HG03066 (cell line): ENCODE data around the gene FGGY.
"Not testable (repeated sequence)": the region's sequence is repeated elsewhere in the genome, so short reads cannot be mapped to it uniquely, and the experiment has no call there.

Experiments used
- ATAC-seq: cut with Tn5 transposase; IDR thresholded peaks from one replicate; pipeline ENCODE4 v1.9.1; 2021; ENCODE audit warnings: low read depth; ENCODE audit not compliant: unreplicated experiment

Gene FGGY

DNA sequence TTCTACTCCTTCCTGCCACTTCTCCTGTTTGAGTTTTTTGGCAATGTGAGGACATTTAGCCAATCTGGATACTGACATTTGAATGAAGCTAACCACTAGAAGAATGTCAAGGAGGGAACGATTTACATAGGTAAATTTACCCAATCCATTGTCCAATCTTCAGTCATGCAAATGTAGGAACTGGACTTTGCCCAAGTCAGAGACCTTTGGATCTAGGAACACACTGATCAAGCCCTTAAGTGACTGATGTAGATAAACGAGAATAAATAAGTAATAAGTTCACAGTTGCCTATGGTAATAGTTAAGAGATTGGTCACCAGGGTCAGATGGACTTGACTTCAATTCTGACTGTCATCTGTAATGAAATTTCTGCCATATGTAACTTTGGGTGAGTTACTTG lies 177.6 kb downstream of the FGGY start:
- no peak for ATAC-seq

DNA sequence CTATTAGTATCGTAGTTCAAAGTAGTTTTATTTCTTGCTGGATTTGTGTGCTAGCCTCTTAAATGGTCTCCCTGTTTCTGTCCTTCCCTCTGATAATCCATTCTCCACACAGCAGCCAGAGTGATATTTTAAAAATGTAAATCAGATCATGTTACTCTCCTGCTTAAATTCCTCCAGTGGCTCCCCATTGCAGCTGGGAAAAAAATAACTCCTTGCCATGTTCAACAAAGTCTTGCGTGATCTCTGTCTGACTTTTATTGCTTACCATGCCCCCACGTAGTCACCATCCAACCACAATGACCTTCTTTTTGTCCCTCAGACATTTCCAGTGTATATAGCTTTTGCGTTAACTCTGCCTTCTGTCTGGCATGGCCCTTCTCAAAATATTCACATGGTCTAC lies 178.8 kb downstream of the FGGY start:
- no peak for ATAC-seq

DNA sequence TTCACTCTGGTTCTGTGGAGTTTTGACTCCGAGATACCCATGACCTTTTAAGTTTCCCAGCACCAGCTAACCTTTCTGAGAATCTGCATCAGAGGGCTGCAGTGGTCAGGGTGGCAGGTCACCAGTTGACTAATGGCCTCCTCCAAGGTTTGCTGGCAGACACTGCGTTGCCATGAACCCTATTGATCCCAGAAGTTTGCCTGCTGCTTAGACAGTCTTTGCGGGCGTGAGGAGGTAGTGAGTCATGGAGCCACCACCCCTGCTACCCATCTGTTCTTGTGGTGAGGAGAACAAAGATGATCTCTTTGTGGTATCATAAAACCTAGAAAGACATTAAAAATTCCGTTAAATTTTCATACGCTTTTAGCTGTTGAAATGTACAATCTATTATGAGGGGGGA lies 180.4 kb downstream of the FGGY start:
- no peak for ATAC-seq

DNA sequence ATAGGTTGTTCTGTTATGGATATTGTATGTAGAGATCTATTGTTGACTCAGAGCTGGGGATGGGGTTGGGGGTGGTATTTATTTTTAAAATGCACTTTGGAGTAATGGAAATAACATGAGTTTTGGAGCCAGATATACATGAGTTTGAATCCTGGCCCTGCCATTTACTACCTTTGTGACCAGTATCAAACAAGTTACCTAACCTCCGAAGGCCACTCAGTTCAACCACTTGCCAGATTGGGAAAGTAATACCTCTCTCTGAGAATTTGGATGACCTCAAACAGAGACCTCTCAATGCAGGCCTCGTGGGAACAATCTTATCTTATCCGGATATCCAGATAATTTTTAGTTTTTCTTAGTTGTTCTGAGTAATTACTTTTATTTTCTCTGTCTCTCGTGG lies 181.0 kb downstream of the FGGY start:
- ATAC-seq = no peak

DNA sequence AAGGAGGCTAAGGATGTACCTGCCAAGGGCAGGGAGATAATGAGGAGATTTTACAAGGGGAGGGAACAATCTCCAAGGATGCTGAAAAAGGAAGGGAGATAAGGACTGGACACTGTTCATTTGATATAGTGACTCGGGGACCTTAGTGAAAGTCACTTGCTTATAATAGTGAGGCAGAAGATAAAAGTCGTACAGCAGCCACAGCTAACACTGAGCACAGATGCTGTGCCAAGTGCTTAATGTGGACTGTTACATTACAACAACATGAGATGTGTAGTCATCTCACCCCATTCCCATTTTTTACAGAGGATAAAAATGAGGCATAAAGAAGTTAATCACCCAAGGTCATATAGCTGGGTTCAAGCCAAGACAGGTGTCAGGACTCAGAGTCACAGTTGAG lies 181.9 kb downstream of the FGGY start:
- no peak for ATAC-seq

DNA sequence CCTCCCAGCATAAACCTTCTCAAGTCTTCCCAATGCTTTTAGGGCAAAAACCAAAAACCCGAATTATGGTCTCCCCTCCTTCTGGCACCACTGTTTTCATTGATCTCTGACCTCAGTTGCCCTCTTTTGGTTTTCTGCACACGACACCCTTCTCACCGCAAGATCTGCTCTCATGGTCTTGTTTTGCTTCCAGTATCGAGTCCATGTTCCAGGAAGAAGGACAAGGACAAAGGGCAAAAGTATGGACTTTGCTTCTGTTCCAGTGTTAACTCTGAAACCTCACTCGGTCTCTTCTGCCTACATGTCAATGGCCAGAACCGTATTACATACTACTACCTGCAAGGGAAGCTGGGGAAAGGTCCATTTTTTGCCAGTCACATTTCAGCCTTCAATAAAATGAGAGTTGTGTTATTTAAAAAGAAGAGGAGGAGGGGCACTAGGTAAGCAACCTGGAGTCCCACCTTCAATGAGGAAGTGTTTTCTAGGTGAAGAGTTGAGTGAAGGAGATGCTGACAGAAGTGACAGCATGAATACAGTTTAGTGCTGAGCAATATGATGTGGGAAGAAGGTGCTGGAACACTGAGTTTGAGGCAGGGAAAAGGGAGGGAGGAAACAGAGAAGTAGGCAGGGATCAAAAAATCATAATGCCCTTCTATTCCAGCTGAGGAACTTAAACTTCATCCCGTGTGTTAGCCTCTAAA lies 183.4 kb downstream of the FGGY start:
- ATAC-seq = no peak

DNA sequence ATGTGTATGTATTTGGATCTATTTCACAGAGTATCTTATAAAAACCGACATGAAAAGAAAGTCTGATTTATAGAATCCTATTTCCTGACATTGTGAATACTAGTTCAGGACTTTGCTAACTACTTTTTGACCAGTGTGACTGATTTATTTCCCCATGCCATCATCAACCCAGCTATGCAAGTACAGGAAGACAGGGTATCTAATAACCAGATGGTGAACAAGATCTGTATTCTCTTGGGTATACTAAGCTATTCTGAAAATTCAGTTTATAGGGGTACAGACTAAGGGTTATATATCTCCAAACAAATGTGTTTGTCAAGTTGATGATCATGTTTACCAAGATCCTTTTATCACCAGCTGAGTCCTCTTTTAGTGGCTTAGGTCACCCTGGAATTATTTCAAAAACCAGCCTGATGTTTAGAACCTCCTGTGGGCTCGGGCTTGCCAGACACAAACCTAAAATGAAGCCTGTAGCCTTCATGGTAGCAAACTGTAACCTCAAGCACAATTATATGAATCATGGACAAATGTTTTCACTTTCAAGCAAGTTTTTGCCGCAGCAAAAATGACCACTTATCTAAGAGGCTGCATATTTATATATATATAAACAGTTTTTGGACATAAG lies 185.1 kb downstream of the FGGY start:
- ATAC-seq = no peak

DNA sequence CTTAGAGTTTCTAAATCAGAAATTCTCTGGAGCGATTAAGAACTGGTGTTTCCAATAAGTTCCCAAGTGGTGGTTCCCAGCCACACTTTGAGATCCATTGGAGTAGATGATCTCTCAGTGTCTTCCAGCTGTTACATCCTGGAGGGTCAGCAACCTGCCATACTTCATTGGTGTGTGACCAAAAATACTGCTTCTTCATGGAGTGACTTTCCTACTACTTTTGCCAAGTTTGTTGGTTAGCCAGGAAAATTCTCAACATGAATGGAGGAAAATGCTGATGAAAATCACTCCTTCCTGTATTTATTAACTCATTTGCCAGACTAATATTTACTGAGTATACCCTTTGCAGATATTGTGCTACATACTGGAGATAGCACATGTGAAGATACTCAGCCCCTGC lies 186.1 kb downstream of the FGGY start:
- no peak for ATAC-seq

DNA sequence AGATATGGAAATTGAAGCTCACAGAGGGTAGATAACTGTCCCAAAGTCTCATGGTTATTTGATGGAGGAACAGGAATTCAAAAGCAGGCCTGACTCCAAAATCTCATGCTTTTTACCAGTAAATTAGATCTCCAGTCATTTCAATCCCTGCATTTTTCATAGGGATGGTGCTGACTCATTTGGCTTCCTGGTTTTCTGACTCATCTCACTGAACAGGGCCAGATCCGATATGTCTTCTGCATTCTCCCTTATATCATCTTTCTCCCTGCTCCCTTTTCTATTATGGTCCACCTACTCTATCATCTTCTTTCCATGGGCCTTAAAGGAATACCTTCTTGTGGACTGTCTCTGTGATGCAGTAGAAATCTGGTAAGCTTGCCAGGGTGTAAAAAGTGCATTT lies 187.2 kb downstream of the FGGY start:
- no peak for ATAC-seq

DNA sequence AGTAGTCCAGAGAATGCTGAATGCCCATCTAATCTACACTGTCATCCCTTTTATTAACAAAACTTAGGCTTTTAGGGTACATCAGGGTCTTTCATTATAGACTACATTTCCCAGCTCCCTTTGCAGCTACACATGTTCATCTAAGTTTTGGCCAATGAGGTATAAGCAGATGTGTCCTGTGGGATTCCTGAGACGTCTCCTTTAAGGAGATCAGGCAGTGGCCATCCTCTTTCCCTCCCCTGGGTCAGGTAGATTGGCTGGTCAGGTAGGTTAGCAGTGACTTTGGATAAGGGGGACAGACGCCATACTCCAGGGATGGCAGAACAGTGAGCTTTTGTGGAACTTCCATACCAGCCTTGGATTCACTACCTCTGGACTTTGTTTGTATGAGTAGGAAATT lies 188.3 kb downstream of the FGGY start:
- ATAC-seq = no peak

DNA sequence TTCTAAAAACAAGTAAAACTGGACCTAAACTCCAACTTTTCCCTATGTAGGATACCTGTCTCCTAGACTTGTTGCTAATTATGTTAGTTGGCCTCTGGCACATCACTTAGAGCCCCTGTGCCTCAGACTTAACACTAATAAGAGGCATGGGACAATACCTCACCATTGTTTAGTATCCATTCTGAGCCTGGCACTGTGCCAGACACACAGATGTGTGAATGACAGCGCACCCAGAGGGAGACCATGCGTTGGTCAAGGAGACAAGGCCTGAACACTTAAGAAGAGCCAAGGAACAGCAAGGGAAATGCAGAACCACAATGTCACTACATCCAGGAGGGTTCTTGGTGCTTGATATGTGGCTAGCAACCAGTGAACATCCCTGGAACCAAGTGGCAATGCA lies 189.1 kb downstream of the FGGY start:
- no peak for ATAC-seq

DNA sequence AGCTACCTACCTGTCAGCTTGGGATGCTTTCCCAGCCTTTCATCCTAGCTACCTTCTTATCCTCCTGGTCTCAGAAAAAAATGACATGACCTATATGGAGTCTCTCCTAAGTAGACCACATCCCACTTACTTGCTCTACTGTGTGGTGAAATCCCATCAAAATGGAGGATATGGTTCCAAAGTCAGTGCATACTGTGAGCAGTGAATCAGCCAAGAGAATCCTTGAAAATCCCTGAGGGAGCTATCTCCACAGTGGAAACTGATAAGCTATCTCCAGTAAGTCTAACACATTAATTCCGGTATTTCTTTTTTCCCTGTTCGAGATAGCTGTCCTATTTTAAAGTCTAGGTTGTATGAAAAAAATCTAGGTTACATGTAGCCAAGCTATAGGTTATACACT lies 189.7 kb downstream of the FGGY start:
- ATAC-seq = no peak

DNA sequence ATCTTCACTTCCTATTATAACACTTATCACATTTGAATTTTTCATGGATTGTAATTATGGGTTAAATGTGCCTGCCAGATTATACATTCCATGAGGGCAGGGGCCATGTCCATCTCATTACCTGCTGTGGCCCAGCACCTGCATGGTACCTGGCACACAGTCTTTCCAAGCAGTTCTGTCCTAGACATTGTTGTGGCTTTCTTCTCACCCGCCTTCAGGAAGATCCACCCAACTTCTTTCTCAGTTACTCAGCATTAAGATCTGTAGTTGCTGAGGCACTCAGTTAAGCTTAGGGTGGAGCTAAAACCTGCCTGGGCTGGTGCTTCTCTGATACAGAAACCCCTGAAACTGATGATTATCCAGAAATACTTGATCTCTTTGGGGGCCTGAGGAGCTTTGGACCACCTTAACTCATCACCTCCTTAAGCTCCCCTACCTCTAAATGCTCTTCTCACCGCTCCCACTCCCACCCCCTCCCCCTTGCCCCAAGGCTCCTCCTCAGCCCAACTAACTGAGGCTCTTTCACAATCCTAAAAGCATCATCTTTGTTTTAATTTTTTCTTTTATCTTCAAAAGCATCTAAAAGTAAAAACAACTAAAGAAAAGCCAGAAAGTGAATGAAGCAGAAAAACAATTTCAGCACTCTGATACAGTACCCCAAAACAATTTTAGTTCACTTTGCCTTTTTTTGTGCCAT lies 190.6 kb downstream of the FGGY start:
- ATAC-seq = no peak

DNA sequence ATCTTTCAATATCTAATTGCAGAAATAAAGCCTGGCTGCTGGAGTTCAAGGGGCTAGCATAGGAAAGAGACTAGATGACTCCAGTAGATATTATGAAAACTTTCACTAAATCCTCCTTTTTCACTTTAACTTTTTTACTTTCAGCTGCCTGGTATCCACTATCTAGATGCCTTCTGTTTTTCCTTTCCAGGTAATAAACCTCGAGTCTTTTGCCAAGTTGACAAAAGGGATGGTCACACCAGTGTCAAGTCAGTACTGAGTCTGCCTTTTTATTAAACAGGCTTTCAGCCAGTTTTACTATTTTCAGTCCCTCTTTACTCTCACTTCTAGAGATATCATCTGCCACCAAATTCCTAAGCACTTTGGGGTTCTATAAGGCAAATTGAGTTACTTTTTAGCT lies 195.6 kb downstream of the FGGY start:
- no peak for ATAC-seq

DNA sequence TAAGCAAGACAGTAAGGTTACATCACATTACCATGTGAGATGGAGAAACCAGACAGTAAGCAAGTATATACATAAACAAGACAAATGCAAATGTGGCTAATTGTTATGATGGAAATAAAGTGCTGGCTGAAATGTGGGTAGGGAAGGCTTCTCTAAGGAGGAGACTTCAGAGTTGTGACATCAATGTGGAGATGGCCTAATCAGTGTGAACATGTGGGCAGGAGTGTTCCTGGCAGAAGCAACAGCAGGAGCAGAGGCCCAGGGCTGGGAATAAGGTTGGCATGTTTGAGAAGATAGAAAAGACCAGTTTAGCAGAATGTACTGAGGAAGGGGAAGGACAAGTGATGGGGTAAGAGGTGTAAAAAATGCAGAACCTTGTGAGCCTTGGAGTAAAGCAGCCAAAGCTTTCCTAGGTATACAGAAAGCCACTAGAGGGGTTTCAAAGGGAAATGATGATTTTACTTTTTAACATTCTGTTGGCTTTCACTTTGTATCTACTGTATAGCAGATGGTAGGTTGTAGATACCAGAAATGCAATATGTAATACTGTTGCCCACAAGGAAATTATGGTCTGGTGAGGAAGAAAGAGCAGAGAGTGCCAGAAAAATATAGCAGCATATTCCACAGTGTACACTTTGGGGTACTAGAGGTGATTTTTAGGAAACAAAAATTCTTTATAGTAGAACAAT lies 197.4 kb downstream of the FGGY start:
- no peak for ATAC-seq

DNA sequence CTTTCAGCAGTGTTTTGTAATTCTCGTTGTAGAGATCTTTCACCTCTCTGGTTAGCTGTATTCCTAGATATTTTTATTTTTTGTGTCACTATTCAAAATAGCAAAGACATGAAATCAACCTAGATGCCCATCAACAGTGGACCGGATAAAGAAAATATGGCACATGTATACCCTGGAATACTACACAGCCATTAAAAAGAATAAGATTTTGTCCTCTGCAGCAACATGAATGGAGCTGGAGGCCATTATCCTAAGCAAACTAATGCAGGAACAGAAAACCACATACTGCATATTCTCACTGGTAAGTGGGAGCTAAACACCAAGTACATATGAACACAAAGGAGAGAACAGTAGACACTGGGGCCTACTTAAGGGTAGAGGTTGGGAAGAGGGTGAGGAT lies 199.3 kb downstream of the FGGY start:
- ATAC-seq = not testable (repeated sequence)

DNA sequence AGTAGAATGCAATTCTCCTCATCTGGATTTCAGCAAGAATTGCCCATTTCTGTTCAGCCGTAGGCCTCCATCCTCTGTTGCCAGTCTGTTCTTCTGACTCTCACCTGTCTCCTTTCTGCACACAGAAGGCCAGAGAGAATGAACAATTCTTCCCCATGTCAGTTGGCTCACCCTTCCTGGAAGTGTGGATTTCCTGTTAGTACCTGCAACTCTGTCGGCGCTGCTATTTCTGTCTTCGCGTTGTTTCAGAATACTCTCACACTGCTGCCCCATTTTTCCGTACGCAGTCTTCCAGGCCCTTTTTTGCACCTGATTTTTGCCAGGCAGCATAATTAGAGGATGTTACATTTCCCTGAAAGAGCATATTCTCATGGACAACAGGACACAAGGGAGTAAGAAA lies 200.7 kb downstream of the FGGY start:
- no peak for ATAC-seq

DNA sequence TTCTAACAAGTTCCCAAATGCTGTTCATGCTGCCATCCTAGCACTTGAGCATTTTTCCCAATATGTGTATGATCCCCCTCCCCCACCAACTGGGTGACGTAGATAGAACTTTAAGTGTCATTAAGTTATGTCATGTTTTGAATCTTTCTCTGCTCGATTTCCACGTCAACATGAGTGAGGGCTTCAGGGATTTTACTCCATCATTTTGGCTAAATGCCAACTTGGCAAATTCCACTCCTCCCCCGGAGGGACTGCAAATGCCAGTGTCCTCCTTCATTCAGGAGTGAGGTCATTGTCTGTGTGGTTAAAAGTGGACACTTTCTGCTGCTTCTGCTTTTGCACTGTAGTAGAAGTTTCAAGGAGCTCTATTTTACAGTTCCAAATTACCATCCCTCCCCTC lies 201.7 kb downstream of the FGGY start:
- no peak for ATAC-seq

DNA sequence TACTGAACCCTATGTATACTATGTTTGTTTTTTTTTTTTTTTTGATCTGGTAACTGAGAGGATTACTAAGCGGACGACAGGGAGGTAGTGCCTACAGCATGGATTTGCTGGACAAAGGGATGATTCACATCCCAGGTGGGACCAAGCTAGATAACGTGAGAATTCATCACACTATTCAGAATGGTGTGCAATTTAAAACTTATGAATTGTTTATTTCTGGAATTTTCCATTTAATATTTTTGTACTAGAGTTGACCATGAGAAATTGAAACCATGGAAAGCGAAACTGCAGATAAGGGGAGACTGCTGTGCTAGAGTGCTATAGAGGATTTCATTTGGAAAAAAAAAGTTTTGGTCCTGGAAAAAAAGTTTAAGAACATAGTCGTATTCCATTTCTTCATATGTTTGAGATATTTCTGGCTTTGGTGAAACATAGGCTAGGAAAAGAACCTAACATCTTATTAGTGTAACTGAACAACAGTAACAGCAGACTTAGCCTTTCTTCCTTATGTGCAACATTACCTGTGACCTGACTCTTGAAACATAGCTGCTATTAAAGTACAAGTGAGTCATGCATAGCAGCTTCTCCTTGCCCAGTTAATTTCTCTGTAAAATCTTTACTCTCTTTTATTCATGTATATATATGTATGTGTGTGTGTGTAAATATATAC lies 202.5 kb downstream of the FGGY start:
- ATAC-seq = no peak

DNA sequence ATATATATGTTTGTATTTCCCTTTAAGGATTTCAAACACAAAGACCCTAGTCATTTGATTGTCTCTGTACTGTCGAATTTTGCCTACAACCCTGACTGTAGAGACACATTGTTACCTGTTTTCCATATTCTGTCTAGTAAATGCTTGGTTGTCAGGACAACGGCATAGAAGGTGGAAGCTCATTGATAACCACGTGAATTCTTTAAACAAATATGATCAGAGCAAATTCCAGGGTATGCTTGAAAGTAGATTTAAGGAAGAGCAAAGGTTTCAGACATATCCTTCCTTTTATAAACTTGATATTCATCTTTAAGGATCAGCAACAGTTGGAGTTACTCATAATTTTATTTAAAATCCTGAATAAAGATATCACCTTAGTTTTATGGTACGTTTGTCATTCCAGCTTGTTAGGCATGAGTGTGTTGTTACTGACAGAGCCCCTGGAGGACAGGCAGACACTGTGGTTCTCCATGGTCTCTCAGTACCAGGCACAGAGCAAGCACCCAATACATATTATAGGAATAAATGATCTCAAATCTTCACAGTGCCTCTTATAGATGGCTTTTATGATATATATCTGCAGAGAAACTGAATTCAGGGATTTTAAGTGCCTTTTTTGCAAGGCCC lies 203.2 kb downstream of the FGGY start:
- ATAC-seq = no peak
